CMK (cell line): ENCODE data around the gene PEPD.

Source experiments
- DNase-seq: peaks from one replicate; pipeline ENCODE4 v3.0.0-alpha.2; 2010; ENCODE audit warnings: low read depth

The PEPD gene

DNA sequence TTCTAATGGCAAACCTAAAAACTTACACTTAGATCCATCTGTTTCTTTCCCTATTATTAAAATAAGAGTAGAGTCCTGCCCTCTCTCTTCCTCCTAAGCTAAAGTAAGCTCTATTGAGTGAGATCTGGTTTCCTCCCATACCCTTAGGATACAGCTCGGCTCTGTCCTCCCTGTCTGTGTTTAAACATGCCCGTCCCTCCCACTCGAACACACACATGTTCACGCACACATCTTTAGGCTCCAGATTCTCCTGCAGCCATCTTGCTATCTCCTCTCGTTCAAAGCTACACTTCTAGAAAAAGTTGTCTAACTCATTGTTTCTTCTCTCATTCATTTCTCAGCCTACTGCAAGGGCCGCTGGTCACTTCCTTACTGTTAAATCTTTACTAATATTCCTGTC lies 163.2 kb downstream of the PEPD start:
- DNase-seq: no peak

DNA sequence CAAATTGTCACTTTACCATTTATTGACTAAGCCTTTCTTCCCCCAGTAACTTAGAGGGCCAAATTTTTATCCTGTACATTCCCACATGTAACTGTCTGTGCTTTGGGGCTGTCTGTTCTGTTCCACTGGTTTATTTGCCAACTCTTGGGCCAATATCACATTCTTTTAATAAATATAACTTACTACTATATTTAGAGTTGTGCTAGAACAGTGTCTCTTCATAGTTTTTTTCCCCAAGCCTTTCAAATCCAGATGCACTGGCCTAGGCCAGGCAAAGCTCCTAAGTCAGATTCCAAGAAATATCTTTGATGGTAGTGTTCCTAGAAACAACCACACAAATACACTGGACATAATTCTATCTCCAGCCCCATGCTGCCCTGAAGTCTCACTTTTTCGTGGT lies 164.0 kb downstream of the PEPD start:
- no peak for DNase-seq

DNA sequence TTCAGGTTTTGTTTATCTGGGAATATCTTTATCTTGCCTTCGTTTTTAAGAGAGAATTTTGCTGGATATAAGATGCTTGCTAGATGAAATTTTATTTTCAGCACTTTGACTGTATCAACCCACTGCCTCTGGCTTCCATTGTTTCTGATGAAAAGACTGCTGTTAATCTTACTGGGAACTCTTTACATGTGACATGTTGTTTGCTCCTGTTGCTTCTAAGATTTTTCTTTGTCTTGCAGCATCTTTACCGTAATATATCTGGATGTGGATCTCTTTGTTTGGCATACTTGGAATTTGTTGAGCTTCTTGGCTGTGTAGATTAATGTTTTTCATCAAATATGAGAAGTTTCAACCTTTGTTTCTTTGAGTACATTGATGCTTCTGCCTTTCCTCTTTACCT lies 166.1 kb downstream of the PEPD start:
- no peak for DNase-seq

DNA sequence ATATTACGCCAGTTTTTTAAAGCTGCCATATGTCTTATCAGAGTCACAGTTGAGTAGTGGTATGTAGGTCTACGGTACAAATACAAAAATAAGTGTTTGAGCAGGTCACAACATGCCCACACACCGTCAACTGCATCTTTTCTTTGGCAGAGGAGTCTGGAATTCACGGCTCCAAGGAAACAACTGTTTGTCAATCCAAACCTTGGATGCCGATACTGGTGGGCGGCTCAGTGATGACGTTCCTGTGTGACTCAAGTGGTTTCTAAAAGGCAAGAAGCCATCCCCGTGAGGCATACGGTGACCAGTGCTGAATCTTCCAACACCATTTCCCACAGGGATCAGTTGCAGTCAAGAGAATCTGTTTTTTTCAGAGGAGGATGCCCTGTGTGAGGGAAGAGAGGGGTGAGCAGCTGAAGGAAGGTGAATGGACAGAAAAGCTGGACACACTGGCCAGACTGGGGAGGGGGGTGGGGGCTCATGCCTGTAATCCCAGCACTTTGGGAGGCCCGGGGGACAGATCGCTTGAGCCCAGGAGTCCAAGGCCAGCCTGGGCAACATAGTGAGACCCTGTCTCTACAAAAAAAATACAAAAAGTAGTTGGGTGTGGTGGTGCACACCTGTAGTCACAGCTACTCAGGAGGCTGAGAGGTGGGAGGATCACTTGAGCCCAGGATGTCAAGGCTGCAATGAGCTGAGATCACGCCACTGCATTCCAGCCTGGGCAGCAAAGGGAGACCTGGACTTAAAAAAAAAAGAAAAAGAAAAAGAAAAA lies 170.9 kb downstream of the PEPD start:
- DNase-seq: no peak

DNA sequence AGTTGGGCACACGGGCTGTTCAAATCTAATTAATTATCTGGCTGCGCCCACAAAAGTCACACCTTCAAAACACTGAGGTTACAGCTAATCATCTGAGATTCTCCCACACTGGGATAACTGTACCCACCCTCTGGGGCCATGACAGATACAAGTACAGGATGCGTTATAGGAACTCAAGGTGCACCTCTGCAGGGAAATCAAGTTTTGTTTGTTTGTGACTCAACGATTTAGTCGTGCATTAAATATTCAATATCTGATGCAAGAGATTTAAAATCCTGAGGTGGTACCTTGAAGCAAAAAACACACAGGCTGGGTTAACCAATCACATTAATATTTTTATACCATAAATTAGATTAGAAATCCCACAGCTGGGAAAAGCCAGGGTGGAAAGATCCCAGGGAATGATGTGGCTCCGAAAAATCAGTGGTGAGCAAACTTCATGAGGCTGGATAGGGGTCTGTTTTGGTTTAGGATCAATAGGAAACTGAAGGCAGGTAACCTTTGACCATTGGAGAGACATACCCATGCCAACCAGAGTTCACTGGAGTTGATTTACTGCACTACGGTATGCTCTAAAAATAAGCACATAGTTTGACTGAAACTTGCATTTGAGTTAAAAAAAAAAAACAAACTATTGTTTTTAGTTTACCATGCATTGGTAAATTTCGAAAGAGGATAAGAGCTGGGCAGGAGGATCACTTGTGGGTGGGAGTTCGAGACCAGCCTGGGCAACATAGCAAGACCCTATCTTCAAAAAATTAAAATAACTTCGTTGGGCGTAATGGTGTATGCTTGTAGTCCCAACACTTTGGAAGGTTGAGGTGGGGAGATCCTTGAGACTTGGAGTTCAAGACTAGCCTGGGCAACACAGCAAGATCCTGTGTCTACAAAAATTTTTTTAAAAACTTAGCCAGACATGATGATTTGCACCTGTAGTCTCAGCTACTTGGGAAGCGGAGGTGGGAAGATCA lies 172.0 kb downstream of the PEPD start:
- DNase-seq: no peak

DNA sequence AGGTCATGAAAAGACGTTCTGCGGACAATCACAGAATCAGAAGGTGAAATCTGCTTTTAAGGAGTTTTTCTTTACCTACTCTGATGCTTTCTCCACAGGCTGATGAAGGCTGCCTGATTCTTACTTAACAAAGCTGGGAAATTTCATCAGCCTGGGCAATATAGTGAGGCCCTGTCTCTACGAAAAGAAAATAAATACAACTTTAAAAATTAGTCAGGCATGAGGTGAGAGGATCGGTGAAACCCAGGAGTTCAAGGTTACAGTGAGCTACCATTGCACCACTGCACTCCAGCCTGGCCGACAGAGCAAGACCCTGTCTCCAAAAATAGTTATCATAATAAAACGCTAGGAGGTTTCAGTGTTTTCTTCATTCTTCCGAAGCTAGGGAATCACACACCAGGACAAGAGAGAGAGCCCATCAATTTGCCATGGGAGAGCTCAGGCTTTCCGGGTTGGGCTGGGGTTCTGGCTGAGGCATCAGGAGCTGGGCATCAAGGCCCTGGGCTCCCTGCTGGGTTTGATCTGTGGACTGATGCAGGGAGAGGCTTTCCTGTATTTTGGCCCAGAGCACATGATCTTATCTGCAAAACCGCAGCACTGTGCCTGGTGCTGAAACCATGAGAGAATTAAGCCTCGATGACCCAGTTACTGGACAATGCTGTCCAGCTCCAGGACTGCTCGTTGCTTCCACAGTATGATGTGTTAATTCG lies 173.1 kb downstream of the PEPD start:
- DNase-seq: no peak

DNA sequence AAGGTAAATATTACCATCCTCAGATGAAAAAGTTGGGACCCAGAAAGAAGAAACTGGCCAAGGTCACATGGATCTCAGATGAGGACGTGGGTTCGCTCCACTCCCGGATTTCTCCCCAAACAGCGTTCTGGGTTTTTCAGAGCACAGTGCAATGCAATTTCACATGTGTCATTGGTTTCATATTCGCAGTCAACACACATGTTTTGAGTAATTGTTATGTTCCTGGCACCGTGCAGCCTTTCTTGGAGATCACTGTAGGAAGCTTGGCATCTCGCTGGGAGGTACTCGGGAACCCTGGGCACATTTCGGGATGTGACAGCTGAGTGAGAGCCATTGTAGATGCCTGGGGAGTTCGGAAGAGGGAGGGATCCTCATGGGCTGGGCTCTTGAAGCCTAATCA lies 174.3 kb downstream of the PEPD start:
- DNase-seq: no peak

DNA sequence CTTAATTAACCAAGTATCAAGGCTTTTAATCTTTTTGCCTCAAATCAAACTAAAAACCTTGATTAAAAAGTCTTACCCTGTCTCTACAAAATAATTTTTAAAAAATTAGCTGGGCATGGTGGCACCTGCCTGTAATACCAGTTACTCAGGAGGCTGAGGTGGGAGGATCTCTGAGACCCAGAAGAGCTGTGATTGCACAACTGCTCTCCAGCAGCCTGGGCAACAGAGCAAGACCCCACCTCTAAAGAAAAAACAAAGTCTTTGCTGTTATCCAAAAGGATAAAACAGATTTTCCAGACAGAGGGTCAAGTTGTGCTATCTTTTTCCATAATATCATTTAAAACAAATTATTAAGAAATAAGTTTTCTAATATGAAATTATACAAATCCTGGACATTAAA lies 174.9 kb downstream of the PEPD start:
- DNase-seq: no peak

DNA sequence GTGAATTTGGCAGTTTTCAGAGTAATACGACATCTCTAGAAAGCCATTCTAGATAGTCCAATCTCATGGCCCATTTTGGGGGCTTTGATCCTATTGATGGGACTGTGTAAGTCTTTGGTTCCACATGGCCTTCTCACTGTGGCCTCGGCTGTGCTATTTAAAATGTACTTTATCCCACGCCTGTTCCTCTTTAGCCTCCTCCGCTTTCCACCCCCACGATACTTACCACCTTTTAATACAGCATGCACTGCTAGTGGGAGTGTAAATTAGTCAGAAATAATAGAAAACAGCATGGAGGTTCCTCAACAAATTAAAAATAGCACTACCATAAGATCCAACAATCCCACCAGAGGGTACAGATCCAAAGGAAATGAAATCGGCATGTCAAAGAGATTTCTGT lies 176.4 kb downstream of the PEPD start:
- DNase-seq: no peak

DNA sequence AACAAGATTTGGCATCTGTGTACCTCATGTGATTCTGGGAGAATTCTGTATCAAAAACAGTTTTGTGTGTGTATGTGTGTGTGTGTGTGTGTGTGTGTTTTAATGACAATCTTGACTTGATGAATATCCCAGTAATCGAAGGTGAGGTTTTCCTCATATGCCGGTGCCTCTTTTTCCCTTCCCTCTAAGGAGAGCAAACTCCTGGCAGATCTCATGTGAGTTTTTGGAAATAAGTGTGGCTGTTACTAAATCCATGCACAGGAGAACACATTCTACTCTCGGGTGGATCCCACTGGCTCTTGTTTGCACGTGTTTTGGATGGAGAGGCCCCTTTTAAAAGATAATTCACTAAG lies 177.0 kb downstream of the PEPD start:
- no peak for DNase-seq

DNA sequence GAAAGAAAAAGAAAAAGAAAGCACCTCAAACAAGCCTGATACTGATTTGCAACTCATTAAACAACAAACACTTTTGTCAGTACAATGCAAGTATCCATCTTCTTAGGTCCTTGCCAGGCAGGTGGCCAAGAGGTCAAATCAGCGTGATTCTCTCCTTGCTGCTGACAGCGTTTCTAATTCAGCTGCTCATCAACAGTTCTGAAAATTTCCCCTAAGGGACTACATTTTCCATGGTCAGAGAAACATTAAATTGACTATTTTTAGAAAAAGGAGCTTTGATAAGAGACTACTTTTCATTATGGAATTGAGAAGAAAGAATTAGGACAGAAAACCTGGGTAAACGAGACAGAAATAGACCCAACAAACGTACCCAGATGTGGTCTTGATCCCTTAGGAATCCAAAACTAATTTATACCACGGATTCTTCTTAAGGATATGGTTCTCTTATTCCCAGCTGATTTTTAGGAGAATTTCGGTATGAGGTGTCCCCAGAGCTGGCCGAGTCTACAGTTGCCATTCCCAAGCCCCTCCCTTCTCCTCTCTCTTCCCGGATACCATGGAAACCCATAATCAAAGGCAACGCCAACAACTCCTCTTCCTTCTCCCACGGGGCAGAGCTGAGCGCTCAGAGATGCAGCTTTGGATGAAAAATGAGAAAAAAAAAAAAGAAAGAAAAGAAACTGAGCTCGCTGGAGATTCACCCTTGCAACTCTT lies 177.6 kb downstream of the PEPD start:
- DNase-seq: no peak

DNA sequence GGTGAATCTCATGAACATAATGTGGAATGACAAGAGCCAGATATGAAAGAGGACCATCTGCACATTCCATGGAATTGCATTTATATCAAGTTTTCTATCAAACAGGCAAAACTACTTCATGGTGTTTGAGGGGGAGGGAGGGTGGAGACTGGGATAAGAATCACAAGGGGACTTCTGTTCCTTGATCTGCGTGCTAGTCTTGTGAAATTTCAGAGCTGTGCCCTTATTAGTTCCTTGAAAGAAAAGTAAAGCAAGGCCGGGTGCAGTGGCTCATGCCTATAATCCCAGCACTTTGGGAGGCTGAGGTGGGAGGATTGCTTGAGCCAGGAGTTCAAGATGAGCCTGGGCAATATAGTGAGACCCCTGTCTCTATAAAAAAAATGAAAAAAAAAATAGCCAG lies 178.3 kb downstream of the PEPD start:
- no peak for DNase-seq

DNA sequence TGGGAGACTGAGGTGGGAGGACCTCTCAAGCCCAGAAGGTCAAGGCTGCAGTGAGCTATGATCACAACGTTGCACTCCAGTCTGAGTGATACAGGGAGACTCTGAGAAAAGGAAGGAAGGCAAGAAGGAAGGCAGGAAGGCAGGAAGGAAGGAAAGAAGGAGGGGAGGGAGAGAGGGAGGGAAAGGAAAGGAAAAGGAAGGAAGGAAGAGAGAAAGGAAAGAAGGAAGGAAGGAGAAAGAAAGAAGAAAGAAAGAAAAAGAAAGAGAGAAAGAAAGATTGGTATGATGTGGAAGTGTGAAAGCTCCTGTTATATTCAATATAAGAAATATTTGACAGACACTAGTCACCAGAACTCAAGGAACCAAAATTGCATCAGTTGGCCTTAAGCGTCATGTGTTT lies 180.6 kb downstream of the PEPD start:
- DNase-seq: no peak

DNA sequence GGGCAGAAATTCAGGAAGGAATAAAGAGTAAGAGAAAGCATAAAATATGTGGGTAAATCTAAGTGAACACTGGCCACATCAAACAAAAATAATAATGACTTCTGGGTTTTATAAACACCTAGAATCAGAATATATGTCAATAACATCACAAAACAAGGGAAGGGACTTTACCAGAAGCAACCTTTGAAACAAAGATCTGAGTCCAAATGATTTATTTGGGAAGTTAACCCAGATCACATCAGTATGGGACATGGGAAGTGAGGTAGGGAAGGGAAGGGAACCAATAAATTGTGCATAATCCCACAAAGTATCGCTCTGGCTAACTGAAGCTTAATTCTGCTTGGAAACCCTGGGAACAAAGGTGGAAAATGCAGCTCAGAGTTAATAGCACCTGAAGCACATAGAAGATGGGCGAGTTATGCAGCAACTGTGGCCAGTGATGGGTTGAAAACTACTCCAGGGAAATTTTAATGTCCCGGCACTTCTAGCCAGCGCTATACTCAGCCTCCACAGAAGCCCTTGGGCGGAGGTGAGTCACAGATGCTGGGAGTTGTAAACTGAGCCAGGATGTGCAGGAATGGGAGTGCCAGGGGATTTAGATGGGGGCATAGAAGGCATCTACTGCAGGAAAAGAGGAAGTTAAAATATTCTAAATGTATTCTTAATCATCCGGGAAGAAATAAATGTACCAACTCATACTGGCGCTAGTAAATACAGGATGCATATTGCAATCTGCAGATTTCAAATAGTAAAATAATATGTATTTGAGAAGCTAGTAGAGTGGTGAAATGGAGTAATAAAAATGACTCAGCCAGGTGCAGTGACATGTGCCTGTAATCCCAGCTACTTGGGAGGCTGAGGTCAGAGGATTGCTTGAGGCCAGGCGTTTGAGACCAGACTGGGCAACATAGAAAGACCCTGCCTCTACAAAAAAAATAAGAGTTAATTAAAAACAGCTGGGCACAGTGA lies 182.3 kb downstream of the PEPD start:
- DNase-seq: no peak
